ENCODE measurements around the gene NFE2L3. TPM values are rescaled to one million over a fixed set of nuclear protein-coding genes. Genes with fewer than 3 reads are reported as not detected.
"Not testable (repeated sequence)": the region's sequence is repeated elsewhere in the genome, so short reads cannot be mapped to it uniquely, and the experiment has no call there.

Gene NFE2L3
- total RNA-seq, 1 donor, result 0.18 TPM

GRCh38 chr7:26182706-26183105 lies 30.7 kb downstream of the NFE2L3 start:
- no peak for TF ChIP-seq CTCF (IDR thresholded peaks at IDR 0.05; ENCODE audit: insufficient read depth, low read length)
- H3K4me3 ChIP-seq (ENCODE audit: low read depth, low read length), result no peak overlapping the region
- no peak for DNase-seq (ENCODE audit: low read depth)

- no peak for DNase-seq (ENCODE audit: low read depth)
- no peak overlapping the region for H3K4me3 ChIP-seq (ENCODE audit: low read depth, low read length)
- no peak for TF ChIP-seq CTCF (IDR thresholded peaks at IDR 0.05; ENCODE audit: insufficient read depth, low read length)
Measured at GRCh38 chr7:26183545-26184280, 31.7 kb downstream of the NFE2L3 start.

- H3K4me3 ChIP-seq (ENCODE audit: low read depth, low read length); DNase-seq (ENCODE audit: low read depth): not testable (repeated sequence)
Measured at GRCh38 chr7:26184281-26185101, 32.5 kb downstream of the NFE2L3 start.

- H3K4me3 ChIP-seq (ENCODE audit: low read depth, low read length), result no peak overlapping the region
- DNase-seq (ENCODE audit: low read depth), result no peak
- no peak for TF ChIP-seq CTCF (IDR thresholded peaks at IDR 0.05; ENCODE audit: insufficient read depth, low read length)
Measured at GRCh38 chr7:26185131-26185843, 33.3 kb downstream of the NFE2L3 start.

- DNase-seq (ENCODE audit: low read depth), result no peak
- no peak for TF ChIP-seq CTCF (IDR thresholded peaks at IDR 0.05; ENCODE audit: insufficient read depth, low read length)
- H3K4me3 ChIP-seq (ENCODE audit: low read depth, low read length), result no peak overlapping the region
Measured at GRCh38 chr7:26185844-26186180, 33.8 kb downstream of the NFE2L3 start.

GRCh38 chr7:26186364-26187311 lies 34.6 kb downstream of the NFE2L3 start:
- DNase-seq (ENCODE audit: low read depth), result no peak
- no peak overlapping the region for H3K4me3 ChIP-seq (ENCODE audit: low read depth, low read length)
- no peak for TF ChIP-seq CTCF (IDR thresholded peaks at IDR 0.05; ENCODE audit: insufficient read depth, low read length)

Measured in fibroblast of the aortic adventitia (primary cell).